ENCODE data around the gene SYT7.

The SYT7 gene

GRCh38 chr11:61536676-61537270 is 44.1 kb downstream of the SYT7 start:
- no peak for DNase-seq (ENCODE audit: low read depth, low spot score)
- Histone ChIP-seq H3K9me3 (ENCODE audit: low read depth, low read length) (no peaks in the 10 kb centered on the region), H3K4me3 (no peak overlapping the region), H3K36me3 (ENCODE audit: insufficient read depth, low read length) (no peaks in the 10 kb centered on the region), H3K27ac (no peak overlapping the region), H3K9ac (ENCODE audit: insufficient read length) (no peak overlapping the region)
- TF ChIP-seq EZH2 (IDR thresholded peaks at IDR 0.05) (no peak), POLR2AphosphoS5 (IDR thresholded peaks at IDR 0.05; ENCODE audit: borderline replicate concordance, low read depth, low read length) (no peak)

GRCh38 chr11:61535998-61536675 is 44.7 kb downstream of the SYT7 start:
- no peak for TF ChIP-seq POLR2AphosphoS5 (IDR thresholded peaks at IDR 0.05; ENCODE audit: borderline replicate concordance, low read depth, low read length)
- TF ChIP-seq EZH2 (IDR thresholded peaks at IDR 0.05), result no peak
- TF ChIP-seq FOXP2 (optimal IDR thresholded peaks at IDR 0.05; ENCODE audit: control extremely low read depth, extremely low read length, insufficient read depth), result no peak
- H3K27ac ChIP-seq, result no peak overlapping the region
- H3K36me3 ChIP-seq (ENCODE audit: insufficient read depth, low read length), result no peaks in the 10 kb centered on the region
- no peak overlapping the region for H3K9ac ChIP-seq (ENCODE audit: insufficient read length)
- H3K9me3 ChIP-seq (ENCODE audit: low read depth, low read length), result no peaks in the 10 kb centered on the region
- H3K4me3 ChIP-seq, result no peak overlapping the region
- DNase-seq (ENCODE audit: low read depth, low spot score), result no peak

GRCh38 chr11:61534933-61535839 is 45.7 kb downstream of the SYT7 start:
- Histone ChIP-seq H3K9ac (ENCODE audit: insufficient read length) (no peak overlapping the region), H3K9me3 (ENCODE audit: low read depth, low read length) (no peaks in the 10 kb centered on the region), H3K4me3 (no peak overlapping the region), H3K36me3 (ENCODE audit: insufficient read depth, low read length) (no peaks in the 10 kb centered on the region), H3K27ac (no peak overlapping the region)
- DNase-seq (ENCODE audit: low read depth, low spot score), result no peak
- TF ChIP-seq FOXP2 (optimal IDR thresholded peaks at IDR 0.05; ENCODE audit: control extremely low read depth, extremely low read length, insufficient read depth), result no peak
- TF ChIP-seq EZH2 (IDR thresholded peaks at IDR 0.05), result no peak
- TF ChIP-seq POLR2AphosphoS5 (IDR thresholded peaks at IDR 0.05; ENCODE audit: borderline replicate concordance, low read depth, low read length), result no peak

GRCh38 chr11:61534025-61534932 is 46.6 kb downstream of the SYT7 start:
- Histone ChIP-seq H3K36me3 (ENCODE audit: insufficient read depth, low read length) (no peaks in the 10 kb centered on the region), H3K4me3 (no peak overlapping the region), H3K9me3 (ENCODE audit: low read depth, low read length) (no peaks in the 10 kb centered on the region), H3K27ac (no peak overlapping the region), H3K9ac (ENCODE audit: insufficient read length) (no peak overlapping the region)
- no peak for TF ChIP-seq POLR2AphosphoS5 (IDR thresholded peaks at IDR 0.05; ENCODE audit: borderline replicate concordance, low read depth, low read length)
- no peak for TF ChIP-seq EZH2 (IDR thresholded peaks at IDR 0.05)
- no peak for TF ChIP-seq FOXP2 (optimal IDR thresholded peaks at IDR 0.05; ENCODE audit: control extremely low read depth, extremely low read length, insufficient read depth)
- no peak for DNase-seq (ENCODE audit: low read depth, low spot score)

- no peak overlapping the region for H3K4me3 ChIP-seq
- no peak overlapping the region for H3K27ac ChIP-seq
- no peak overlapping the region for H3K9ac ChIP-seq (ENCODE audit: insufficient read length)
- TF ChIP-seq FOXP2 (optimal IDR thresholded peaks at IDR 0.05; ENCODE audit: control extremely low read depth, extremely low read length, insufficient read depth) (no peak), POLR2AphosphoS5 (IDR thresholded peaks at IDR 0.05; ENCODE audit: borderline replicate concordance, low read depth, low read length) (no peak), EZH2 (IDR thresholded peaks at IDR 0.05) (no peak)
- no peak for DNase-seq (ENCODE audit: low read depth, low spot score)
- H3K9me3 ChIP-seq (ENCODE audit: low read depth, low read length), result no peaks in the 10 kb centered on the region
- no peaks in the 10 kb centered on the region for H3K36me3 ChIP-seq (ENCODE audit: insufficient read depth, low read length)
Observed at GRCh38 chr11:61533401-61533800, 47.5 kb downstream of the SYT7 start.

GRCh38 chr11:61533039-61533375 is 47.9 kb downstream of the SYT7 start:
- Histone ChIP-seq H3K9me3 (ENCODE audit: low read depth, low read length) (no peaks in the 10 kb centered on the region), H3K4me3 (no peak overlapping the region), H3K36me3 (ENCODE audit: insufficient read depth, low read length) (no peaks in the 10 kb centered on the region), H3K9ac (ENCODE audit: insufficient read length) (no peak overlapping the region), H3K27ac (no peak overlapping the region)
- TF ChIP-seq POLR2AphosphoS5 (IDR thresholded peaks at IDR 0.05; ENCODE audit: borderline replicate concordance, low read depth, low read length), result no peak
- TF ChIP-seq FOXP2 (optimal IDR thresholded peaks at IDR 0.05; ENCODE audit: control extremely low read depth, extremely low read length, insufficient read depth), result no peak
- TF ChIP-seq EZH2 (IDR thresholded peaks at IDR 0.05), result no peak
- DNase-seq (ENCODE audit: low read depth, low spot score), result no peak

- no peak overlapping the region for H3K9ac ChIP-seq (ENCODE audit: insufficient read length)
- H3K36me3 ChIP-seq (ENCODE audit: insufficient read depth, low read length), result no peaks in the 10 kb centered on the region
- no peaks in the 10 kb centered on the region for H3K9me3 ChIP-seq (ENCODE audit: low read depth, low read length)
- no peak for DNase-seq (ENCODE audit: low read depth, low spot score)
- H3K4me3 ChIP-seq, result no peak overlapping the region
- H3K27ac ChIP-seq, result no peak overlapping the region
- TF ChIP-seq FOXP2 (optimal IDR thresholded peaks at IDR 0.05; ENCODE audit: control extremely low read depth, extremely low read length, insufficient read depth) (no peak), POLR2AphosphoS5 (IDR thresholded peaks at IDR 0.05; ENCODE audit: borderline replicate concordance, low read depth, low read length) (no peak), EZH2 (IDR thresholded peaks at IDR 0.05) (no peak)
Observed at GRCh38 chr11:61532134-61533038, 48.5 kb downstream of the SYT7 start.
